ENCODE results near the gene PDXK. TPM values are rescaled to one million over a fixed set of nuclear protein-coding genes. Genes with fewer than 3 reads are reported as not detected.

The PDXK gene
- polyA plus RNA-seq, 1 experiment, result 129 TPM

DNA sequence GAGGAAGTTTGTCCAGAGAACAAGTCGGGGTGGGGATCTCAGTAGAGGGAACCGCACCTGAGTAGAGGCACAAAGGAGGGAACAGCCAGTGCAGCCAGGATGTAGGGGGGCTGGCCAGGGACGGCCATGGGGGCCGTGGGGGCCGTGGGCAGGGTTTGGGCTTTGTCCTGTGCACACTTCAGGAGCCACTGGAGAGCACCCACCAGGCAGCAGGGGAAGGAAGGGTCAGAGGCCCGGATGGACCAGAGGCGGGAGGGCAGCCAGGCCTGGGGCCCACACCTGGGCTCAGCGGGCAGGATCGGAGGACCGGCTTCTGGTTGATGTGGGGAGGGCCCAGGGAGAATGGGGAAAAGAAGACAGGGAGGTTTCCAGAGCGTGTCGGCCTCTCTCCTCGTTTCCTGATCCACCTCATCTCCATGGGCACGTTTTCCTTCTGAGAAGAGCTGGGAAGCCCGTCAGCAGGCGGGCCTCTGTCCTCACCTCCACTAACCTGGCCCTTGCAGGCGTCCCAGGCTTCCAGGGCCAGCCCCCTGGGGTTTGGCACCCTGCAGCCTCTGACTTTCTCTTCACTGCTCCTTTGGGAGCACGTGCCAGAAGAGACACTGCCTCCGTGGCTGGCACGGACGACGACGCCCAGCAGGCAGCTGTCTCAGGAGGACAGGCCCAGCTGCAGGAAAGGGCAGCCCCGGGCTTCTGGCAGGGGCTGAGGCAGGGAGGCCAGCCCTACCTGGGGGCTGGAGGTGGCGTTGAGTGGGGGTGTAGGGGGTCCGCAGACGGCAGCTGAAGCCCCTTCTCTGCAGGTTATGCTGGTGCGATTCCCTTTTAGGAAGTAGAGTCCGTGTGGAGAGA is 16.8 kb upstream of the PDXK start:
- H3K27me3 ChIP-seq (ENCODE audit: control insufficient read depth, insufficient read depth, low read length), result no peaks in the 10 kb centered on the region
- TF ChIP-seq, protein P1, sequence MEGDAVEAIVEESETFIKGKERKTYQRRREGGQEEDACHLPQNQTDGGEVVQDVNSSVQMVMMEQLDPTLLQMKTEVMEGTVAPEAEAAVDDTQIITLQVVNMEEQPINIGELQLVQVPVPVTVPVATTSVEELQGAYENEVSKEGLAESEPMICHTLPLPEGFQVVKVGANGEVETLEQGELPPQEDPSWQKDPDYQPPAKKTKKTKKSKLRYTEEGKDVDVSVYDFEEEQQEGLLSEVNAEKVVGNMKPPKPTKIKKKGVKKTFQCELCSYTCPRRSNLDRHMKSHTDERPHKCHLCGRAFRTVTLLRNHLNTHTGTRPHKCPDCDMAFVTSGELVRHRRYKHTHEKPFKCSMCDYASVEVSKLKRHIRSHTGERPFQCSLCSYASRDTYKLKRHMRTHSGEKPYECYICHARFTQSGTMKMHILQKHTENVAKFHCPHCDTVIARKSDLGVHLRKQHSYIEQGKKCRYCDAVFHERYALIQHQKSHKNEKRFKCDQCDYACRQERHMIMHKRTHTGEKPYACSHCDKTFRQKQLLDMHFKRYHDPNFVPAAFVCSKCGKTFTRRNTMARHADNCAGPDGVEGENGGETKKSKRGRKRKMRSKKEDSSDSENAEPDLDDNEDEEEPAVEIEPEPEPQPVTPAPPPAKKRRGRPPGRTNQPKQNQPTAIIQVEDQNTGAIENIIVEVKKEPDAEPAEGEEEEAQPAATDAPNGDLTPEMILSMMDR (IDR thresholded peaks at IDR 0.05; ENCODE audit: low read depth, low read length), result no peak
- H3K27ac ChIP-seq (ENCODE audit: low read depth, low read length), result no peak overlapping the region
- no peak overlapping the region for H3K4me3 ChIP-seq (ENCODE audit: low read depth, low read length)
- ChIA-PET CTCF (no interaction called here), POLR2A (no interaction called here)
- DNase-seq (ENCODE audit: low read depth, low spot score), result no peak
- H3K9me3 ChIP-seq (ENCODE audit: control insufficient read depth, insufficient read depth, low read length), result peaks cover 8% of the 10 kb centered on the region; the same call in 1 of the 2 replicates

DNA sequence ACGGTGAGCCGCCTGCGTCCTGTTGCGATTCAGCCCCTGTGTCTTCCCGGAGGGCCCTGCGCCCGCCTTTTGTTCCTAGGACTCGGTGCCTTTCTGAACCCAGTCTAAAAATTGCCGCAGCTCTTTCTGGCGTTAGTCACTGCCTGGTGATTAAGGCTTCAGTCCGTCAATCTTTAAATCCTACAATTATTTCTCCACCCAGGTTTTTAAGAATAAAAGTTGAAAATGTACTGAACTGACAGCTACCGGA is 16.2 kb upstream of the PDXK start:
- Histone ChIP-seq H3K27me3 (ENCODE audit: control insufficient read depth, insufficient read depth, low read length) (no peaks in the 10 kb centered on the region), H3K27ac (ENCODE audit: low read depth, low read length) (no peak overlapping the region), H3K4me3 (ENCODE audit: low read depth, low read length) (no peak overlapping the region), H3K9me3 (ENCODE audit: control insufficient read depth, insufficient read depth, low read length) (peaks cover 8% of the 10 kb centered on the region; the same call in 1 of the 2 replicates)
- CTCF ChIA-PET, result no interaction called here
- DNase-seq (ENCODE audit: low read depth, low spot score), result no peak
- TF ChIP-seq, protein P1 (IDR thresholded peaks at IDR 0.05; ENCODE audit: low read depth, low read length), result no peak
- POLR2A ChIA-PET, result no interaction called here

DNA sequence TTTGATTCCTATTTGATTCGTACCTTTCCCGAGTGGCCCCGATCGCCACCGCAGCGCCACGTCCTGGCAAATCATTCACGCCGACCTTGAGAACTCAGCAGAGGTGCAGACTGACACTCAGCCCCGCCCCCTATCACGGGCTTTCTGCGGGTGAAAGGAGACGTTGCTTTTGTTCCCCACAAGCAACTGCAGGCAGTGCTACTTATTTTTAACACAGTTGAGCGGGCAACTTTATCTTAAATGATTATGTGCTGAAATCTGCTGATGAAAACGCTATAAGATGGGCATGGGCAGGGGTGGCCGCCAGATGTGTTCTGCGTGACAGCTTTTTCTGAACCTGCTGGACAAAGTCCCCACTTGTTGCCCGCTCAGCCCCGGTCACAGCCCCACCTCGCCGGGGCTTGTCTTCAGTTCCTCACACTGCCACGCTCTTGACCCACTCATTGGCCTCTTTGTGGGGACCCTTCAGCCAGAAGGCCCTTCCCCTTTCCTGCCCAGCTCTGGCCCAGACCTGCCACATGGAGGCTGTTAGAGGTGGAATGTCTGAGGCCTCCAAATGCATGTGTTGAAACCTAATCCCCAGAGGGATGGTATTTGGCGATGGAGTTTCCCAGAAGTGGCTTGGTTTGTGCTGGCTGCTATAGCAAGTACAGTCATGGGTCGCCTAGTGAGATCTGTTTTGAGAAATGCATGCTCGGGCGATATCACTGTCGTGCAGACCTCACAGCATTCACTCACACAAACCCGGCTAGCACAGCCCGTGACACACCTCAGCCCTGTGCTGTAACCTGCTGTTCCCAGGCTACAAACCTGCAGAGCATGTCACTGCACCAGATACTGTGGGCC is 15.7 kb upstream of the PDXK start:
- no peak for DNase-seq (ENCODE audit: low read depth, low spot score)
- POLR2A ChIA-PET, result no interaction called here

DNA sequence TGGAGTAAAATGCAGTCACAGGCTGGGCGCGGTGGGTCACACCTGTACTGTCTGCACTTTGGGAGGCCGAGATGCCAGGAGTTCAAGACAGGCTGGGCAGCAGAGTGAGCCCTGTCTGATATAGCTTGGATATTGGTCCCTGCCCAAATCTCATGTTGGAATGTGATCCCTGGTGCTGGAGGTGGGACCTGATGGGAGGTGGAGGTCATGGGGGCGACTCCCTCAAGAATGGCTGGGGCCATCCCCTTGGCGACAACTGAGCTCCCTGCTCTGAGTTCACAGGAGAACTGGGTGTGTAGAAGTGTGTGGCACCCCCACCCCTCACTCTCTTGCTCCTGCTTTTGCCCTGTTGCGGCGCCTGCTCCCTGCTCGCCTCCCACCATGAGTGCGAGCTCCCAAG is 11.5 kb upstream of the PDXK start:
- ChIA-PET CTCF (no interaction called here), POLR2A (interaction anchor here (1.0 kb wide), 1 partner anchor 21 kb away, joined by 3 read pairs; no protein-coding TSS in a partner anchor)
- Histone ChIP-seq H3K27ac (ENCODE audit: low read depth, low read length) (no peak overlapping the region), H3K4me3 (ENCODE audit: low read depth, low read length) (no peak overlapping the region), H3K27me3 (ENCODE audit: control insufficient read depth, insufficient read depth, low read length) (no peaks in the 10 kb centered on the region), H3K9me3 (ENCODE audit: control insufficient read depth, insufficient read depth, low read length) (peaks cover 3% of the 10 kb centered on the region; the same call in 1 of the 2 replicates)
- TF ChIP-seq, protein P1 (IDR thresholded peaks at IDR 0.05; ENCODE audit: low read depth, low read length), result no peak
- DNase-seq (ENCODE audit: low read depth, low spot score), result no peak

More for the DNA sequence above, 15.7 kb upstream of the PDXK start:
- no peak overlapping the region for H3K4me3 ChIP-seq (ENCODE audit: low read depth, low read length)
- TF ChIP-seq, protein P1 (IDR thresholded peaks at IDR 0.05; ENCODE audit: low read depth, low read length), result no peak
- no peak overlapping the region for H3K27ac ChIP-seq (ENCODE audit: low read depth, low read length)
- CTCF ChIA-PET, result no interaction called here
- H3K9me3 ChIP-seq (ENCODE audit: control insufficient read depth, insufficient read depth, low read length), result peaks cover 8% of the 10 kb centered on the region; the same call in 1 of the 2 replicates
- H3K27me3 ChIP-seq (ENCODE audit: control insufficient read depth, insufficient read depth, low read length), result no peaks in the 10 kb centered on the region

All from AG04450 (cell line).